HG02798 (cell line): ENCODE results near the gene DYNLT4.
"Not testable (repeated sequence)": the region's sequence is repeated elsewhere in the genome, so short reads cannot be mapped to it uniquely, and the experiment has no call there.

Source experiments
- ATAC-seq: cut with Tn5 transposase; IDR thresholded peaks from one replicate; pipeline ENCODE4 v1.9.1; 2021; ENCODE audit warnings: mild to moderate bottlenecking; ENCODE audit not compliant: unreplicated experiment, poor library complexity

Gene DYNLT4

DNA sequence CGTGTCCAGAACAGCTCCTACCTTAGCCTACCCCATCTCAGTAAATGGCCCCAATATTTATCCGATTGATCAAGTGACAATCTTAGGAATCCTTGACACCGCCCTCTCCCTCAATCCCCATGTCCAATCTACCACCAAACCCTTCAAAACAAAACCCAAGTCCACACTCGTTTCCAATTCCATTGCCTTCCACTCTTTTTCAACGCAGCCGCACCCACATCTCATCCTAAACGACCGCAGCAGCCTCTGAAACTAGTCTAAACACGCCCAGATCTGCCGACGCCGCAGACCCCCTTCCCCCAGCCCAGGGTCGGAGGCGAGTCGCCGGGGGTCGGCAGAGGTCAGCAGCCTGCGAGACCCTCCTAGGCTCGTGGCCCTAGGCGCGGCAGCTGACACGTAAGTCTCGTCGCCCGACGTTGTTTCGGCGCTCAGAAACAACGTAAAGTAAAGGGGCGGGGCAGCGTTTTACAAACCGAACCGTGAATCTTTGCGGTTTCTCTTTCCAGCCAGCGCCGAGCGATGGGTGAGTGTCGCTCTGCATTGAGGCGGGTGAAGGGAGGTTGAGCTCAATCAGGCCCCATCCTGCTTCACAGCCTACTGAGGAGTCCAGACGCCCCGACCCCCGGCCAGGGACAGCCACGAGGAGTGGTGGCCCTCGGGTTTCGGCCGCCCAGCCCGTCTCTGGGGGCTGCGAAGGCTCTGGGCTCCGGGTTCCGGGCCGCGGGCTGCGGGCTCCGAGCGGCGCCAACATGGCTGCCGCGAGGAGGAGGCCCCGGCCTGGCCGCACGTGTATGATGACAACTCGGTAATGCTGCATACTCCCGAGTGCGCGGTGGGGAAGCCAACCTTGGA, 31.8 kb downstream of the DYNLT4 start, which contains the start of gene RPS8:
TSS of gene RPS8 (plus strand) at position 463 of the 852 bp plus-strand sequence. CDS start at position 520, 57 bp downstream.
- peak; percentile 85 for ATAC-seq

DNA sequence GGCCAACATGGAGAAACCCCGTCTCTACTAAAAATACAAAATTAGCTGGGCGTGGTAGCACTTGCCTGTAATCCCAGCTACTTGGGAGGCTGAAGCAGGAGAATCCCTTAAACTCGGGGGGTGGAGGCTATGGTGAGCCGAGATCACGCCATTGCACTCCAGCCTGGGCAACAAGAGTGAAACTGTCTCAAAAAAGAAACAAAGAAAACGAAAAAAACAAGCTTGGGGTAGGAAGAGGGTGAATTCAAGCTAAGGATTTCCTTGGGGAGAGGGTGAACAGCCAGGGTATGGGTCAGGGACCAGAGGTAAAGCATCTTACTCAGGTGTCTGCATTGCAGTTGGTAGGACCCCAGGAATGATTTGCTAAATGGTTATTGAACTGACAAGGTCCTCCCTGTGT, 40.7 kb downstream of the DYNLT4 start:
- ATAC-seq, result not testable (repeated sequence)

DNA sequence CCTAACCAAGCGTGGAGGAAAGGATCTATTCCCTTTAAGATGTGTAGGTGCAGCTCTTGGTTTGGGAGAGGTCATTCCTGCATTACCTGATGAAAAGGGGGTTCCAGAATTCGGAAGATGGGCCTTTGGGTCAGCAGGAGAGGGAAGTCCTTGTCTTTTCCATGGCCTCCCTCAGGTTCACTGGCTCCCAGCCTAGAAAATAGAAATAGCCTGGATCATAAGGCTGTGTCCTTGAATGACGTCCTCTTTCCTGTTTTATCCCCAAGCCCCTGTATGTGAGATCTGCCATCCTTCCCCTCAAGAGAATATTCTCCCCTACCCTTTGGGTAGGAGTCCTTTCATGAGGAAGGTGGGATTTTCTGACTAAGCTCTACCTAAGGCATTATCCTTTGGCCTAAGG, 46.3 kb downstream of the DYNLT4 start:
- ATAC-seq, result no peak

DNA sequence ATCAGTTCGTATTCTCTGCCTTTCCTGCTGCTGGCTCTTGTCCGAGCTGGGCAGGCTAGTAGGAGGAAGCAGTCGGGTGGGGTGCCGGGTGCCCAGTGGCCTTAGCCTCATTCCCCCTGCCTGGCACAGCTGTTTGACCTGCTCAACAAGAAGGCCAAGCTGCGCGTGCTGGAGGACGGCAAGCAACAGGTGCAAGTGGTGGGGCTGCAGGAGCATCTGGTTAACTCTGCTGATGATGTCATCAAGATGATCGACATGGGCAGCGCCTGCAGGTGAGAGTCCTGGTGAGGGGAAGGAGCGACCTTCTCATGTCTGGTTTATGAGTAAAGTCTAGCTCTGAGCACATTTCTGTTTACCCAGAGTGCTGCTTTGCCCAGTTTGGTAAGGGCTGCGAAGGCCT, 48.1 kb downstream of the DYNLT4 start:
- ATAC-seq, result no peak

DNA sequence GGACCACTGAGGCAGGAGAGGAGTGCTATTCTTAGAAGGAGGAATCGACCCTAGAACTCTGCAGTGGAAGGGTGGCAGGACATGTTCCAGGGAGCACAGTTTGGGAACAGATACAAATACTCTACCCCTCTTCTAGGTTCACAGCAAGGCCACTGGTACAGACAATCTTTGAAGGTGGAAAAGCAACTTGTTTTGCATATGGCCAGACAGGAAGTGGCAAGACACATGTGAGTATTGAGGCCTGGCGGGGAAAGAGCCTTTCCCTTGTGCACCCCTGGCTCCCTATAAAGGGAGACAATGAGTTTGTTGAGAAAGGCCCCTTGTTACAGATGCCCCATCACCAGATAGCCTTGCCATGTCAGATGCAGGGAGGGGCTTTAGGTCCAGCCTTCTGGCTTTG, 49.7 kb downstream of the DYNLT4 start:
- peak; percentile 53 for ATAC-seq
